ENCODE data around the gene SGSH. TPM values are rescaled to one million over a fixed set of nuclear protein-coding genes. Genes with fewer than 3 reads are reported as not detected.

Gene SGSH
- total RNA-seq, 2 experiments from 2014 or later = 14.3 to 38.4 TPM

GRCh38 chr17:80216473-80217456 is 3.4 kb downstream of the SGSH start:
- Histone ChIP-seq H3K4me3 (ENCODE audit: low read depth, low read length, poor library complexity, severe bottlenecking) (no peak overlapping the region), H3K9me3 (ENCODE audit: low read length) (no peaks in the 10 kb centered on the region), H3K27ac (ENCODE audit: low read depth, low read length, poor library complexity, severe bottlenecking) (no peak overlapping the region), H4K20me1 (ENCODE audit: insufficient read depth, low read length) (no peaks in the 10 kb centered on the region), H3K36me3 (ENCODE audit: insufficient read depth, low read length) (peaks cover 7% of the 10 kb centered on the region), H3K4me1 (ENCODE audit: insufficient read depth, low read length, poor library complexity, severe bottlenecking) (peaks cover 10% of the 10 kb centered on the region), H3K4me2 (ENCODE audit: low read length) (no peak overlapping the region), H2AFZ (ENCODE audit: low read length) (no peak overlapping the region), H3K9me2 (ENCODE audit: insufficient read depth, low read length) (no peaks in the 10 kb centered on the region), H3K79me2 (ENCODE audit: insufficient read depth, low read depth, low read length) (no peaks in the 10 kb centered on the region)
- intact Hi-C loops (cut with micrococcal nuclease; ENCODE audit: unreplicated experiment) = no loop called here
- BruUV-seq (replicated peaks) = no TSS peak
- DNase-seq (ENCODE audit: low spot score) = no peak
- ChIA-PET CTCF (ENCODE audit: unreplicated experiment) (no interaction called here), POLR2A (no interaction called here)
- TF ChIP-seq EZH2phosphoT487 (IDR thresholded peaks at IDR 0.05; ENCODE audit: borderline replicate concordance, low read depth, low read length) (no peak), CTCF (conservative IDR thresholded peaks at IDR 0.05; ENCODE audit: low read length) (no peak)

GRCh38 chr17:80214878-80215210 is 5.3 kb downstream of the SGSH start:
- no TSS peak for BruUV-seq (replicated peaks)
- H3K4me2 ChIP-seq (ENCODE audit: low read length) = no peak overlapping the region
- no peak overlapping the region for H3K27ac ChIP-seq (ENCODE audit: low read depth, low read length, poor library complexity, severe bottlenecking)
- intact Hi-C loops (cut with micrococcal nuclease; ENCODE audit: unreplicated experiment) = no loop called here
- peaks cover 10% of the 10 kb centered on the region for H3K4me1 ChIP-seq (ENCODE audit: insufficient read depth, low read length, poor library complexity, severe bottlenecking)
- no peaks in the 10 kb centered on the region for H3K9me3 ChIP-seq (ENCODE audit: low read length)
- no peak overlapping the region for H3K4me3 ChIP-seq (ENCODE audit: low read depth, low read length, poor library complexity, severe bottlenecking)
- no peaks in the 10 kb centered on the region for H3K79me2 ChIP-seq (ENCODE audit: insufficient read depth, low read depth, low read length)
- H4K20me1 ChIP-seq (ENCODE audit: insufficient read depth, low read length) = no peaks in the 10 kb centered on the region
- no peak overlapping the region for H2AFZ ChIP-seq (ENCODE audit: low read length)
- TF ChIP-seq CTCF (conservative IDR thresholded peaks at IDR 0.05; ENCODE audit: low read length) = no peak
- TF ChIP-seq EZH2phosphoT487 (IDR thresholded peaks at IDR 0.05; ENCODE audit: borderline replicate concordance, low read depth, low read length) = no peak
- CTCF ChIA-PET (ENCODE audit: unreplicated experiment) = no interaction called here
- H3K9me2 ChIP-seq (ENCODE audit: insufficient read depth, low read length) = no peaks in the 10 kb centered on the region
- DNase-seq (ENCODE audit: low spot score) = no peak
- H3K36me3 ChIP-seq (ENCODE audit: insufficient read depth, low read length) = peaks cover 11% of the 10 kb centered on the region
- POLR2A ChIA-PET = no interaction called here
